ENCODE data around the gene MYO9B.

MYO9B gene

DNA sequence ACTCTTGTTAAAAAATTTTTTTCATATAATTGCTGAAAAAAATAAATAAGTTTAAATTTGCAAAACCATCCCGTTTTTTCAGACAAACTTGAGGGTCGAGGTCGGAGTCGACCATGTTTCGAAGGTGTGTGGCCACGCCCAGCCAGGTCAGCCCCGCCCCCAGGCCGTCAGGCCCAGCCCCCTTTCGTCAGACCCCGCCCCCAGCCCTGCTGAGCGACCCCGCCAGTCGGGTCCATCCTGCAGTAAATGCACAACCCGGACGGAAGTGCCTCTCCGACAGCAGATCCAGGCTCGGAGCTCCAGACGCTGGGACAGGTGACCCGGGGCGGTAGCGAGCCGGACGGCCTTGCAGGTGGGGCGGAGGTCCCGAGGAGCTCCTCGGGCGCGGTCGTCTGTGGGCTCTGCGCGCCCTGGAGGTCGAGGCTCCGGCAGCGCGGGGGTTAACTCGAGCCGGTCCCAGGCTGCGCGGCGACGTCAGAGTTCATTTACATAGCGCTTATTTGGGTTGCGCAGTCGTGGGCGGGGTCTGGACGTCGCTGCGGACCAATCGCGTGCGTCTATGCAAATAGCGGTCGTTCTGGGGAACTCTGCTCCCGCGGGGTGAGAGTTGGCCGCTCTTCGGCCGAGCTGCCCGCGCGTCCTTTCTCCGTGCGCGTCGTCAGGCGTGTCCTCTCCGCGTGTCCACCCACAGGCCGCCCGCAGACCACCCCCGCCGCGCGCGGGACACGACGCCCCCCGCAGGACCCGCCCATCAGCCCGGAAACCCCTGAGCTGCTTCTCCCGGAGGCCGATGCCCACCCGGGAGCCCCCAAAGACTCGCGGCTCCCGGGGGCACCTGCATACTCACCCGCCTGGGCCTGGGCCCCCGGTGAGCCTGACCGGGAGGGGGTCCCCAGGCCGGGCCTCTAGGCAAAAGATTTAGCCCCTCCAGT lies 150.7 kb downstream of the MYO9B start, which contains the start of gene OCEL1:
Gene OCEL1 (plus strand): TSS at position 225 of the 932 bp plus-strand sequence. CDS start 22 bp downstream, at position 247.
- Histone ChIP-seq H3K27me3 (ENCODE audit: low read depth, low read length) (no peaks in the 10 kb centered on the region), H3K9me3 (ENCODE audit: control insufficient read depth in 1 of 2, low read length in 2 of 2) (no peaks in the 10 kb centered on the region), H3K27ac (ENCODE audit: low read length) (peak within 1 kb of the TSS; percentile 31), H3K4me1 (ENCODE audit: control insufficient read depth in 1 of 2, insufficient read depth in 2 of 2, low read length in 2 of 2) (peaks cover 0 to 11% of the 10 kb centered on the region in 2 donors), H3K4me3 (ENCODE audit: low read depth in 1 of 2, low read length in 2 of 2) (peak within 1 kb of the TSS; percentile 52 to 74), H3K36me3 (ENCODE audit: control insufficient read depth in 1 of 2, insufficient read depth in 2 of 2, low read length in 2 of 2) (peaks cover 12 to 16% of the 10 kb centered on the region in 2 donors)

DNA sequence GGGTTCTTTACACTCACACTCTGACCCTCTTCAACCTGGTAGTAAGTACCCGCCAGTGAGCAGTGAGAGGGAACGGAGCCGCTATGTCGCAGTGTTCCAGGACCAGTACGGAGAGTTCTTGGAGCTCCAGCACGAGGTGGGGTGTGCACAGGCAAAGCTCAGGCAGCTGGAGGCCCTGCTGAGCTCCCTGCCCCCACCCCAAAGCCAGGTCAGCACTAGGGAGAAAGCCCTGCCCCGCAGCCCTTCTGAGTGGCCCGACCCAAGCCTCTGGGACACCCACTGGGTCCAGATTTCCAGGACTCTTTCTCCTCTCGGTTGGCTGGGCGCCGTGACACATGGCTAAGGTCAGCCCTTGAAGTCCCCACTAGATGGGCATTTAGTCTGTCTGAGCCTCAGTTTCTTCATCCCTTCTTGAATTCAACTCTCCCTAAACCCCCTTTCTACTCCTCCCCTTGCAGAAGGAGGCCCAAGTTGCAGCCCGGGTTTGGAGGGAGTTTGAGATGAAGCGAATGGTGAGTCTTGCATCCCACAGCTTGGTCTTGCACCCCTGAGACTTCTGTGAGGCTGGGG lies 152.3 kb downstream of the MYO9B start:
- H3K4me3 ChIP-seq (ENCODE audit: low read depth in 1 of 2, low read length in 2 of 2), result no peak overlapping the region
- no peak overlapping the region for H3K27ac ChIP-seq (ENCODE audit: low read length)
- no peaks in the 10 kb centered on the region for H3K9me3 ChIP-seq (ENCODE audit: control insufficient read depth in 1 of 2, low read length in 2 of 2)
- peaks cover 0 to 11% of the 10 kb centered on the region in 2 donors for H3K4me1 ChIP-seq (ENCODE audit: control insufficient read depth in 1 of 2, insufficient read depth in 2 of 2, low read length in 2 of 2)
- no peaks in the 10 kb centered on the region for H3K27me3 ChIP-seq (ENCODE audit: low read depth, low read length)
- H3K36me3 ChIP-seq (ENCODE audit: control insufficient read depth in 1 of 2, insufficient read depth in 2 of 2, low read length in 2 of 2), result peaks cover 12 to 30% of the 10 kb centered on the region in 2 donors

GRCh38 chr19:17229890-17230289 lies 154.3 kb downstream of the MYO9B start:
- peaks cover 12 to 30% of the 10 kb centered on the region in 2 donors for H3K36me3 ChIP-seq (ENCODE audit: control insufficient read depth in 1 of 2, insufficient read depth in 2 of 2, low read length in 2 of 2)
- H3K27me3 ChIP-seq (ENCODE audit: low read depth, low read length), result no peaks in the 10 kb centered on the region
- H3K4me3 ChIP-seq (ENCODE audit: low read depth in 1 of 2, low read length in 2 of 2), result no peak overlapping the region
- H3K27ac ChIP-seq (ENCODE audit: low read length), result no peak overlapping the region
- no peaks in the 10 kb centered on the region for H3K9me3 ChIP-seq (ENCODE audit: control insufficient read depth in 1 of 2, low read length in 2 of 2)
- H3K4me1 ChIP-seq (ENCODE audit: control insufficient read depth in 1 of 2, insufficient read depth in 2 of 2, low read length in 2 of 2), result peaks cover 0 to 15% of the 10 kb centered on the region in 2 donors

- H3K4me3 ChIP-seq (ENCODE audit: low read depth in 1 of 2, low read length in 2 of 2), result no peak overlapping the region
- no peaks in the 10 kb centered on the region for H3K9me3 ChIP-seq (ENCODE audit: control insufficient read depth in 1 of 2, low read length in 2 of 2)
- no peak overlapping the region for H3K27ac ChIP-seq (ENCODE audit: low read length)
Measured at GRCh38 chr19:17232258-17232657, 156.7 kb downstream of the MYO9B start.

GRCh38 chr19:17234911-17235299 lies 159.3 kb downstream of the MYO9B start:
- H3K36me3 ChIP-seq (ENCODE audit: control insufficient read depth in 1 of 2, insufficient read depth in 2 of 2, low read length in 2 of 2), result peaks cover 16 to 33% of the 10 kb centered on the region in 2 donors
- H3K27me3 ChIP-seq (ENCODE audit: low read depth, low read length), result no peaks in the 10 kb centered on the region
- peaks cover 0 to 12% of the 10 kb centered on the region in 2 donors for H3K4me1 ChIP-seq (ENCODE audit: control insufficient read depth in 1 of 2, insufficient read depth in 2 of 2, low read length in 2 of 2)
- H3K4me3 ChIP-seq (ENCODE audit: low read depth in 1 of 2, low read length in 2 of 2), result peak overlapping the region; percentile 33 to 63
- no peaks in the 10 kb centered on the region for H3K9me3 ChIP-seq (ENCODE audit: control insufficient read depth in 1 of 2, low read length in 2 of 2)
- H3K27ac ChIP-seq (ENCODE audit: low read length), result no peak overlapping the region

More at GRCh38 chr19:17232258-17232657, 156.7 kb downstream of the MYO9B start:
- Histone ChIP-seq H3K36me3 (ENCODE audit: control insufficient read depth in 1 of 2, insufficient read depth in 2 of 2, low read length in 2 of 2) (peaks cover 12 to 30% of the 10 kb centered on the region in 2 donors), H3K27me3 (ENCODE audit: low read depth, low read length) (no peaks in the 10 kb centered on the region), H3K4me1 (ENCODE audit: control insufficient read depth in 1 of 2, insufficient read depth in 2 of 2, low read length in 2 of 2) (peaks cover 0 to 13% of the 10 kb centered on the region in 2 donors)

DNA sequence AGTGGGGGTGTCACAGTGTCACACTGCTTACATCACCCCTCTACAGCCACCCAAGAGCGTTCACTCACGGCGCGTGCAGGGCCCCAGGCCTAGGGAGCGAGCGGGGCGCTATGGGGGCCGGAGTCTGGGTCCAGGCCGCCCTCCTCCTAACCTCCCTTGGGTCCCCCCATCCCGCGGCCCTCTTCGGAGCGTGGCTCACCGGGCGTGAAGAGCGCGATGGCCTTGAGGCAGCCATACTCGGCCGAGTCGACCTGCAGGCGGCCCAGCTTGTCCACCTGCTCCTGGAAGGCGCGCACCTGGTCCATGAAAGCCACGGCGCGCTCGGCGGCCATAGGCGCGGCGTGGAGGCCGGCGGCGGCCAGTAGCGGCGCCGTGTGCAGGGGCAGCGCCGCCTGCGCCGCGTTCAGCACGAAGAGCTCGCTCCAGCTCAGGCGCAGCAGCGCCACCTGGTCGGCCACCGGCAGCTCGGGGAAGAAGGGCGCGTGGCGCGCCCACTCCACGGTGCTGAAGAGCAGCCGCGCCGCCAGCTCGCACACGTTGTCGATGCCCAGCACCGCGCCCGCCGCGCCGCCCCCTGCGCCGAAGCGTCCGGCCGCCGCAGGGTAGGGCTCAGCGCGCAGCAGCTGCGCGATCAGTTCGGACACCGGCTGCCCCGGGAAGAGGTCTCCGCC lies 159.9 kb downstream of the MYO9B start:
- H3K9me3 ChIP-seq (ENCODE audit: control insufficient read depth in 1 of 2, low read length in 2 of 2), result no peaks in the 10 kb centered on the region
- H3K27ac ChIP-seq (ENCODE audit: low read length), result no peak overlapping the region
- H3K36me3 ChIP-seq (ENCODE audit: control insufficient read depth in 1 of 2, insufficient read depth in 2 of 2, low read length in 2 of 2), result peaks cover 11 to 33% of the 10 kb centered on the region in 2 donors
- peaks cover 0 to 12% of the 10 kb centered on the region in 2 donors for H3K4me1 ChIP-seq (ENCODE audit: control insufficient read depth in 1 of 2, insufficient read depth in 2 of 2, low read length in 2 of 2)
- no peaks in the 10 kb centered on the region for H3K27me3 ChIP-seq (ENCODE audit: low read depth, low read length)
- peak overlapping the region; percentile 33 to 63 for H3K4me3 ChIP-seq (ENCODE audit: low read depth in 1 of 2, low read length in 2 of 2)

DNA sequence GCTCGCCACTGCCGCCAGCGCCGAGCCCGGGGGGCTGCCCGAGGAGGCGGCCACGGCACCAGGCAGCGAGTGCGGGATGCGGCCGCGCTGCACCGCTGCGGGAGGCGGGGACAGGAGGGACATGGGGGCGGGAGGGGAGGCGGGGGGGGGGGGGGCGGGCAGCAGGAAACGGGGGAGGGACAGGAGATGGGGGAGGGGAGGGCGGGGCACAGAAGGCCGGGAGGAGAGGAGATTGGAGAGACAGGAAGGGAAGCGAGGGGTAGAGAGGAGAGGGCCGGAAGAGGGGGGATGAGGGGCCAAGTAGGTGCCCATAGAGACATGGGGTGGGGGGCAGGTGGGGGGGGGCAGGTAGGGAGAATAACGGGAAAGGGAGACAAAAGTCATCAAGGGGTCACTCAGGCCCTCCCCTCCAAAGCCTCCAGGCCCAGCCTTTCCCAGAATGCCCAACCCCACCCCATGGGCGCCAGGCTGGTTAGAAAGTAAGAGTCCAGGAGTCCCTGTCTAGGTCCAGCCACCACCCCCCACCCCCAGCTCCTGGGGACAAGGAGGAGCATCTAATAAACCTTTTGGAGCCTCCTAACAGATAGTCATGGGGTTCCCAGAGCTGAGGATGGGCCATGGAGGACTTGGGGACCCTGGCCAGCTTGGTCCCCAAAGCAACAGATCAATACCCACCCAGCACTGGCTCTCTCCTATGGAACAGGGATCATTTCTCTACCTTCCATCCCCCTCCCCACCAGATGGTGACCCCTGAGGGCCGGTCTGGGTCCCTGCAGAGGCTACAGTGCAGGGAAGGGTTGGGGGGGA lies 160.6 kb downstream of the MYO9B start:
- H3K27ac ChIP-seq (ENCODE audit: low read length), result no peak overlapping the region
- H3K4me1 ChIP-seq (ENCODE audit: control insufficient read depth in 1 of 2, insufficient read depth in 2 of 2, low read length in 2 of 2), result peaks cover 0 to 12% of the 10 kb centered on the region in 2 donors
- H3K27me3 ChIP-seq (ENCODE audit: low read depth, low read length), result no peaks in the 10 kb centered on the region
- no peaks in the 10 kb centered on the region for H3K9me3 ChIP-seq (ENCODE audit: control insufficient read depth in 1 of 2, low read length in 2 of 2)
- H3K4me3 ChIP-seq (ENCODE audit: low read depth in 1 of 2, low read length in 2 of 2), result peak overlapping the region in 1 of 2 donors; percentile 63
- H3K36me3 ChIP-seq (ENCODE audit: control insufficient read depth in 1 of 2, insufficient read depth in 2 of 2, low read length in 2 of 2), result peaks cover 6 to 32% of the 10 kb centered on the region in 2 donors

DNA sequence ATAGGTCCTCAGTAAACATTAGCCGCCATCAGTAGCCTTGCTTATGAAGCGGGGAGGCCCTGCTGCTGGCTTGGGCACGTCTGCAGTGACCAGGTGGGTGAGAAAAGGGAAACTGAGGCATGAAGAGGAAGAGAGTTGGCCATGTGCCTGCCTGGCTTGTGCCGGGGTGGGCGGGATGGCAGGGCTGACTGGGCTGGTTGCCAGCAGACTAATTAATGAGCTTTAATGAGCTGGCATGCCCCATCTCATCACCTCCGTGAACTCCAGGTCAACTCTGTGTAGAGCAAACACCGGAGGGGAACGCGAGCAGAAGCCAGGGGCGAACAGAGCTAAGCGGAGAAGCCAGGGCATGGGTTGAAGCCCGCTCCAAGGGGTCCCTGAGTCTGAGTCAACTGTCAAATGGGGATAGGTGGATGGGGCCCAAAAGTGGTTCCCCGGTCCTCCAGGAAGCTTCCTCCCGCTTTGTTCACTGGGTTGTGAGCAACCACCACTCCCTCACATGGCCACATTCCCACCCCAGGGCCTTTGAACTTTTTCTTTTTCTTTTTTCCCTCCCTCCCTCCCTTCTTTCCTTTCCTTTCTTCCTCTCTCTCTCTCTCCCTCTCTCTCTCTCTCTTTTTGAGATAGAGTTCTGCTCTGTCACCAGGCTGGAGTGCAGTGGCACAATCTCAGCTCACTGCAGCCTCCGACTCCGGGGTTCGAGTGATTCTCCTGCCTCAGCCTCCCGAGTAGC lies 161.4 kb downstream of the MYO9B start:
- H3K9me3 ChIP-seq (ENCODE audit: control insufficient read depth in 1 of 2, low read length in 2 of 2), result no peaks in the 10 kb centered on the region
- H3K27ac ChIP-seq (ENCODE audit: low read length), result no peak overlapping the region
- no peak overlapping the region for H3K4me3 ChIP-seq (ENCODE audit: low read depth in 1 of 2, low read length in 2 of 2)
- peaks cover 6 to 24% of the 10 kb centered on the region in 2 donors for H3K36me3 ChIP-seq (ENCODE audit: control insufficient read depth in 1 of 2, insufficient read depth in 2 of 2, low read length in 2 of 2)
- peaks cover 0 to 12% of the 10 kb centered on the region in 2 donors for H3K4me1 ChIP-seq (ENCODE audit: control insufficient read depth in 1 of 2, insufficient read depth in 2 of 2, low read length in 2 of 2)
- no peaks in the 10 kb centered on the region for H3K27me3 ChIP-seq (ENCODE audit: low read depth, low read length)

GRCh38 chr19:17237747-17238706 lies 162.4 kb downstream of the MYO9B start:
- Histone ChIP-seq H3K27ac (ENCODE audit: low read length) (no peak overlapping the region), H3K36me3 (ENCODE audit: control insufficient read depth in 1 of 2, insufficient read depth in 2 of 2, low read length in 2 of 2) (peaks cover 6 to 17% of the 10 kb centered on the region in 2 donors), H3K4me1 (ENCODE audit: control insufficient read depth in 1 of 2, insufficient read depth in 2 of 2, low read length in 2 of 2) (peaks cover 0 to 22% of the 10 kb centered on the region in 2 donors)

More at GRCh38 chr19:17237747-17238706, 162.4 kb downstream of the MYO9B start:
- H3K9me3 ChIP-seq (ENCODE audit: control insufficient read depth in 1 of 2, low read length in 2 of 2), result no peaks in the 10 kb centered on the region
- no peaks in the 10 kb centered on the region for H3K27me3 ChIP-seq (ENCODE audit: low read depth, low read length)
- no peak overlapping the region for H3K4me3 ChIP-seq (ENCODE audit: low read depth in 1 of 2, low read length in 2 of 2)
